ENCODE data around the gene CPPED1.

CPPED1 gene

GRCh38 chr16:12688951-12689850 is 114.5 kb downstream of the CPPED1 start:
- no peak for DNase-seq (ENCODE audit: low read depth in 2 of 3, low spot score in 2 of 3)

GRCh38 chr16:12685806-12686205 is 117.9 kb downstream of the CPPED1 start:
- no peak for DNase-seq (ENCODE audit: low read depth in 2 of 3, low spot score in 2 of 3)

GRCh38 chr16:12682432-12683165 is 121.1 kb downstream of the CPPED1 start:
- no peak for DNase-seq (ENCODE audit: low read depth in 2 of 3, low spot score in 2 of 3)

GRCh38 chr16:12681653-12682052 is 122.0 kb downstream of the CPPED1 start:
- no peak for DNase-seq (ENCODE audit: low read depth in 2 of 3, low spot score in 2 of 3)

- DNase-seq (ENCODE audit: low read depth in 2 of 3, low spot score in 2 of 3) = no peak
These were observed 123.2 kb downstream of the CPPED1 start for GRCh38 chr16:12680531-12680930.

GRCh38 chr16:12679660-12680272 is 123.9 kb downstream of the CPPED1 start:
- DNase-seq (ENCODE audit: low read depth in 2 of 3, low spot score in 2 of 3) = no peak

- DNase-seq (ENCODE audit: low read depth in 2 of 3, low spot score in 2 of 3) = no peak
These were observed 124.7 kb downstream of the CPPED1 start for GRCh38 chr16:12678983-12679382.

GRCh38 chr16:12677502-12677901 is 126.2 kb downstream of the CPPED1 start:
- no peak for DNase-seq (ENCODE audit: low read depth in 2 of 3, low spot score in 2 of 3)

GRCh38 chr16:12675852-12676251 is 127.8 kb downstream of the CPPED1 start:
- no peak for DNase-seq (ENCODE audit: low read depth in 2 of 3, low spot score in 2 of 3)

- DNase-seq (ENCODE audit: low read depth in 2 of 3, low spot score in 2 of 3) = no peak
These were observed 128.6 kb downstream of the CPPED1 start for GRCh38 chr16:12675046-12675445.

GRCh38 chr16:12674524-12674923 is 129.2 kb downstream of the CPPED1 start:
- DNase-seq (ENCODE audit: low read depth in 2 of 3, low spot score in 2 of 3) = no peak

GRCh38 chr16:12674071-12674470 is 129.6 kb downstream of the CPPED1 start:
- DNase-seq (ENCODE audit: low read depth in 2 of 3, low spot score in 2 of 3) = no peak

- no peak for DNase-seq (ENCODE audit: low read depth in 2 of 3, low spot score in 2 of 3)
These were observed 130.2 kb downstream of the CPPED1 start for GRCh38 chr16:12673466-12673865.

GRCh38 chr16:12672986-12673385 is 130.7 kb downstream of the CPPED1 start:
- no peak for DNase-seq (ENCODE audit: low read depth in 2 of 3, low spot score in 2 of 3)

GRCh38 chr16:12669908-12670307 is 133.8 kb downstream of the CPPED1 start:
- no peak for DNase-seq (ENCODE audit: low read depth in 2 of 3, low spot score in 2 of 3)

GRCh38 chr16:12667909-12668308 is 135.8 kb downstream of the CPPED1 start:
- DNase-seq (ENCODE audit: low read depth in 2 of 3, low spot score in 2 of 3) = no peak

GRCh38 chr16:12664164-12664733 is 139.4 kb downstream of the CPPED1 start:
- DNase-seq (ENCODE audit: low read depth in 2 of 3, low spot score in 2 of 3) = no peak

- DNase-seq (ENCODE audit: low read depth in 2 of 3, low spot score in 2 of 3) = no peak
These were observed 142.0 kb downstream of the CPPED1 start for GRCh38 chr16:12661656-12662172.

GRCh38 chr16:12659871-12660270 is 143.8 kb downstream of the CPPED1 start:
- no peak for DNase-seq (ENCODE audit: low read depth in 2 of 3, low spot score in 2 of 3)

GRCh38 chr16:12658506-12658905 is 145.2 kb downstream of the CPPED1 start:
- DNase-seq (ENCODE audit: low read depth in 2 of 3, low spot score in 2 of 3) = no peak

- DNase-seq (ENCODE audit: low read depth in 2 of 3, low spot score in 2 of 3) = no peak
These were observed 148.2 kb downstream of the CPPED1 start for GRCh38 chr16:12655537-12655936.

Measured in activated CD8-positive, alpha-beta memory T cell treated with anti-CD3 and anti-CD28 coated beads for 48 hours (primary cell).